ENCODE results near the gene PUS1.
"Not testable (repeated sequence)": the region's sequence is repeated elsewhere in the genome, so short reads cannot be mapped to it uniquely, and the experiment has no call there.

Gene PUS1

DNA sequence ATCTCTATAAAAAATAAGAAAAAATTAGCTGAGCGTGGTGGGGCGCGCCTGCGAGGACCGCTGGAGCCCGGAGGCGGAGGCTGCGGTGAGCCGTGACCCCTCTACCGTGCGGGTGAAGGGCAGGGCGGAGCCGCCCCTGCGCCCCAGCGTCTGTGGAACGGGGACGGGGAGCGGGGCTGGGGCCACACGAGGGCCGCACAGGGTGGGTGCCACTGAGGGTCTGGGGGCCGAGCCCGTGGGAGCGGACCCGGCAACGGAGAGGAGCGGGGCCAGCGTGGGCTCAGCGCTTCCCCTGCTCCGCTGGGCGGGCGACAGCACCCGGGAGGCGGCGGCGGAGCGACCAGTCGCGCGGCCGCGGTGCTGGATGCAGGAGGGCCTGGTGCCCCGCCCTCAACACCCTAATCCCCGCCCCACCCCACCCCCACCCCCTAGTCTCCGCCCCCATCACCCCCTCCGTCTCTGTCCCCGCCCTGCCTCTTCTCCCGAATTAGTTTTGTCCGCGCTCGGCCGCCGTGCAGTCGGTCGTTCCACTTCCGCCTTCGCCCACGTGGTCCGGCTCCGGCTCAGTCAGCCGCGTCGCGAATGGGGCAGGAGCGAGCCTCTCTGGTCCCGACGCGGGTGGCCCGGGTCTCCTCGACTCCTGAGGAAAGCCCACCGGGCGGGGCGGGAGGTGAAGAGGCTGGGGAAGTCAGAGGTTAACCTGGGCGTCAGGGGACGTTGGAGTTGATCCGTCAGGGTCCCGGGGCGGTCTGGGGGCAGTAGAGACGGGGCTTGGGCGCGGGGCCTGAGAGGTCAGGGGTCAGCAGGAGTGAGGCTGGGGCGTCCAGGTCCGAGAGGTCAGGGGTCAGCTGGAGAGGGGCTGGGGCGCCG lies at the start of gene PUS1:
Gene PUS1, plus strand, starts transcription at position 566 of the 870 bp plus-strand sequence. CDS start 447 bp downstream, outside the sequence.
- FAIRE-seq (no peak), DNase-seq (ENCODE audit: low spot score) (peak; percentile 82)

DNA sequence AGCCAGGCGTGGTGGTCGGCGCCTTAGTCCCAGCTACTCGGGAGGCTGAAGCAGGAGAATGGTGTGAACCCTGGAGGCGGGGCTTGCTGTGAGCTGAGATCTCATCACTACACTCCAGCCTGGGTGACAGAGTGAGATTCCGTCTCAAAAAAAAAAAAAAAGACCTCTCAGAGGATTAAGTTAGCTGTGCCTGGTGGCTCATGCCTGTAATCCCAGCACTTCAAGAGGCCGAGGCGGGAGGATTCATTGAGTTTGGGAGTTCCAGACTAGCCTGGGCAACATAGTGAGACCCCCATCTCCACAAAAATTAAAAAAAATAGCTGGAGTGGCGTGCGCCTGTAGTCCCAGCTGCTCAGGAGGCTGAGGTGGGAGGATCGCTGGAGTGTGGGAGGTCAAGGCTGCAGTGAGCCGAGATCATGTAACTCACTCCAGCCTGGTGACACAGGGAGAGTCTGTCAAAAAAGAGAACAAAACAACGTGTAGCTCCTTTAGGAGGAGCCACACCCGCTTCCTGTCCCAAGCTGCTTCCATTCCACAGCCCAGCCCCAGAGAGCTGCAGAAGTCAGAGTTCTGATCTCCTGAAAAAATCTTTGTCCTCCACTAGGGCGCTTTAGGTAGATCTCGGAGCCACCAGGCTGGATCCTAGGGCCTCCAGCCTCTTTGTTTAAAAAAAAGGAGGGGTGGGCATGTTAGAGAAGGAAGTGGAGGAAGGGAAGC lies 46.1 kb upstream of the PUS1 start:
- DNase-seq (ENCODE audit: low spot score) (no peak), FAIRE-seq (no peak)

DNA sequence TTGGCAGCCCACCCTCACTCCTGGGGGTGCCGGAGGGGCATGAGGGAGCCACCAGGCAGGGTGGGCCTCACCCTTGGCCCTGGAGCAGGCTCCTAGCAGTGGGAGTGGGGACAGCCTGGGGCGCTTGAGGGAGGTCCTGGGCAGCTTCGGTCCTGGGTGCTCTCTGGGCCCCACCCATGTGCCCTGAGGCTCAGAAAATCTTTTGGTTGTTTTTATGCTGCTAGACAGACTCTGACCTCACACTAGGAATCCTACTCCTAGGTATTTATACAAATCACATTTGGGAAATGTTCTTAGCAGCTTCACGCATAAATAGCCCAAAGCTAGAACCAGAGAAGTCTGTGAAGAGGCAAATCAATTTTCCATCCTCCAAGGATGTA lies 45.6 kb upstream of the PUS1 start:
- DNase-seq (ENCODE audit: low spot score) (no peak), FAIRE-seq (no peak)

DNA sequence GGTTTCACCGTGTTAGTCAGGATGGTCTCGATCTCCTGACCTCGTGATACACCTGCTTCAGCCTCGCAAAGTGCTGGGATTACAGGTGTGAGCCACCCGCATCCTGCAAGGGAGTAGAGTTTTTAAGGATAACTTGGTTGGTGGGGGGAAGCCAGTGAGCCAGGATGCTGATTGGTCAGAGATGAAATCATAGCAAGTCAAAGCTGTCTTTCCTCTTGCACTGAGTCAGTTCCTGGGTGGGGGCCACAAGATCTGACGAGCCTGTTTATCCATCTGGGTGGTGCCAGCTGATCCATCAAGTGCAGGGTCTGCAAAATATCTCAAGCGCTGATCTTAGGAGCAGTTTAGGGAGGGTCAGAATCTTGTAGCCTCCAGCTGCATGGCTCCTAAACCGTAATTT lies 44.0 kb upstream of the PUS1 start:
- FAIRE-seq; DNase-seq (ENCODE audit: low spot score): not testable (repeated sequence)

DNA sequence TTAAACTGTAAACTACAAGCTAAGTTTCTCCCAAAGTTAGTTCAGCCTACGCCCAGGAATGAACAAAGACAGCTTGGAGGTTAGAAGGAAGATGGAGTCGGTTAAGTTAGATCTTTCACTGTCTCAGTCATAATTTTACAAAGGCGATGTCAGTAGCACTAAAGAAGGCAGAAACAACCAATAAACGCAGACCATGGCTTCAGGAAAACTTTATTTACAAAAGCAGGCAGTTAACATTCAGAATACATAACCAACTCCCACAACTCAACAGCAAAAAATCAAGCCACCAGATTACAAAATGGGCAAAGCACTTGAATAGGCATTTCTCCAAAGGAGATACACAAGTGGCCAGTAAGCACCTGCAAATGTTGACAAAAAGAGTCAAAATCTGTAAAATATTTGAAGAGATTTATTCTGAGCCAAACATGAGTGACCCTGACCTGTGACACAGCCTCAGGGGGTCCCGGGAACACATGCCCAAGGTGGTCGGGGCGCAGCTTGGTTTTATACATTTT lies 43.5 kb upstream of the PUS1 start:
- FAIRE-seq: no peak
- no peak for DNase-seq (ENCODE audit: low spot score)

DNA sequence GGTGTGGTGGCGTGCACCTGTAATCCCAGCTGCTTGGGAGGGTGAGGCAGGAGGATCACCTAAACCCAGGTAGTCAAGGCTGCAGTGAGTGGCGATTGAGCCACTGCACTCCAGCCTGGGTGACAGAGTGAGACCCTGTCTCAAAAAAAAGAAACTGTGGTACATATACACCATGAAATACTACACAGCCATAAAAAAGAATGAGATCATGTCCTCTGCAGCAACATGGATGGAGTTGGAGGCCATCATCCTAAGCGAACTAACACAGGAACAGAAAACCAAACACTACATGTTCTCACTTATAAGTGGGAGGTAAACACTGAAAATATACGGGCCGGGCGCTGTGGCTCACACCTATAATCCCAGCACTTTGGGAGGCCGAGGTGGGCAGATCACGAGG lies 37.4 kb upstream of the PUS1 start:
- DNase-seq (ENCODE audit: low spot score); FAIRE-seq: not testable (repeated sequence)

DNA sequence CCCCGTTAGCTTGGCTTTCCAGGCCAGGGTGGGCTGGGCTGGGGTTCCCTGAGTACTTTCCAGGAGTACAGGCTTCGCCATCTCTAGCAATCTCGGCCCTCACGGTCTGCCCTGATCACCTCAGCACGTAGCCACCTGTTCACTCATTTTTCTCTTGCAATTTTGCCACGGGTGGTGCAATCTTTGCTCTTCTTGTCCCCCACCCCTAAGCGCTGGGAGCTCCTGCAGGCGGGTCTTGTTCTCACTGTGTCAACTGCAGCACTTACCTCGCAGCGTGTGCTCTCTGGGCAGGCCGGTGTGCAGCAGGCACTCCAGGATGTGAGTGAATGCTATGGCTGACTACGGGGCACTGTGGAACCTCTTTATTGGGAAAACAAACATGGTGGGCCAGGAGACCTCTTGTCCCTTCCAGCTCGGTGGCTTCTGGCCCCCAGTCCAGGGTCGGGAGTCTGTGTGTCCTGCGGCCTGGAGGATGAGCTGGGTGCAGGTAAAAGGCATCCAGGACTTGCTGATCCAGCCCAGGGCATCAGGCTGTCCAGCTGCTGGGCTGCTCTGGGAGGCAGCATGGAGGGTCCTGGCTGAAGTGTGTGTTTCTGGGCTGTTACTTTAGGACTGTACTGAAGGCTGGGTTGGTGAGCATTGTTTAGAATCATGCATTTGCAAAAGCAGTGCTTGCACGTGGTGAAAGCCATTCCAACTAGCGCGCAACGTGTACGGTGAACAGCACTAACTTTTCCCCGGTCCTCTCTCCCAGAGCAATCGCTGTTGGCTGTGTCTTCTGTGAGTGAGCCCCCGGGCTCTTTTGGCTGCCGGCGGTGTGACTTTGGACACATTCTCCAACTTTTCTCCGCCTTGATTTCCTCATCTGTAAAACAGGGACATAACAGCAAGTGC lies 36.1 kb upstream of the PUS1 start:
- no peak for FAIRE-seq

DNA sequence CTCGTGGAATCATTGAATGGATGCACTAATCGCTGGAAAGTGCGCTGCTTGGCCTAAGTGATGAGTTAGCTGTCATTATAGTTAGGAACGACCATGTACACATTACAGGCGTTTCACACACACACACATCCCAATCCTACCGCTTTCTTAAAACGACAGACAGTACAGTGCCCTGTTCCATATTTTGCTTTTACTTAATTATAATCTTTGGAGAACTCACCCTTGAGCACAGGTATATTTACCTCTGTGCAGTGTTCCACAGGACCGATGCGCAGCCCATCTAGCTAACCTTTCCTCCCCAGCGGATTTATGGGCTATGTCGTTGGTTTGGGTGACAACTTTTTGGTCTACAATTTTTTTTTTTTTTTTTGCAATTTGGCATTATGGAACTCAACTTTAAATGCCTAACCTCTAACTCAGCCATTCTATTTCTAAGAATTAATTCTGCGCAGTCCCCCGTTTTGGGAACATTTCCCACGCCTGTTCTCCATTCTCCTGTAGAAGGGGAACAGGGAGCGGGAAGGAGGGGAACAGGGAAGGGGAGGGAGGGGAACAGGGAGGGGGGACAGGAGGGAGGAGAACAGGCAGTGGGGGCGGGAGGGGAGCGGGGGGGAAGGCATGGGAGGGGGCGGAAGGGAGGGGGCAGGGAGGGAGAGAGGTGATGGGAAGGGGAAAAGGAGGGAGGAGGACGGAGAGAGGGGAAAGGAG lies 35.3 kb upstream of the PUS1 start:
- FAIRE-seq: no peak
- DNase-seq (ENCODE audit: low spot score): no peak

More for the DNA sequence above, 36.1 kb upstream of the PUS1 start:
- no peak for DNase-seq (ENCODE audit: low spot score)

DNA sequence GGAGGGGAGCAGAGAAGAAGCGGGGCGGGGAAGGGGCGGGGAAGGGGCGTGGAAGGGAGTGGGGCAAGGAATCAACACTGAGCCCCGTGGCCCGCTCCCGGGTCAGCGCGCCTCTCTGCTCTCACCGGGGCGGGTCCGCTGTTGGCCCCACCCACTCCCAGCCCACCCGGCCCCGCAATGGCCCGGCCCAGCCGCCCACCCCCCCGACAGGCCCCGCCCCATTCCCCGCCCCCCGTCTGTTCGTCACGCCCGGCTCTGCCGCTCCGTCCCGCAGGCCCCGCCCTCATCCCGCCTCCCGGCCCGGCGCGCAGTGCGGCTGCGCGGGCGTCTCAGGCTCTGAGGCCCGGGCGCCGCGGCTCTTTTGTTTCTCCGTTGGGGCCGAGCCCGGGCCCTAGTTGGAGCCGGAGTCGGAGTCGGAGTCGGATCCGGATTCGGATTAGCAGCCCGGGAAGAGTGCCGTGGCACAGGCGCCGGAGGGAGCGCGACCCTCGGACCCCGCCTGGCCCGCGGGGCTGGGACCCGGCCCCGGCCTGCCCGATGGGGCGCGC lies 34.7 kb upstream of the PUS1 start, which contains the start of gene ULK1:
Gene ULK1, plus strand, starts transcription at position 310 of the 548 bp plus-strand sequence. CDS start 380 bp downstream, outside the sequence.
- FAIRE-seq: no peak
- peak; percentile 61 for DNase-seq (ENCODE audit: low spot score)

DNA sequence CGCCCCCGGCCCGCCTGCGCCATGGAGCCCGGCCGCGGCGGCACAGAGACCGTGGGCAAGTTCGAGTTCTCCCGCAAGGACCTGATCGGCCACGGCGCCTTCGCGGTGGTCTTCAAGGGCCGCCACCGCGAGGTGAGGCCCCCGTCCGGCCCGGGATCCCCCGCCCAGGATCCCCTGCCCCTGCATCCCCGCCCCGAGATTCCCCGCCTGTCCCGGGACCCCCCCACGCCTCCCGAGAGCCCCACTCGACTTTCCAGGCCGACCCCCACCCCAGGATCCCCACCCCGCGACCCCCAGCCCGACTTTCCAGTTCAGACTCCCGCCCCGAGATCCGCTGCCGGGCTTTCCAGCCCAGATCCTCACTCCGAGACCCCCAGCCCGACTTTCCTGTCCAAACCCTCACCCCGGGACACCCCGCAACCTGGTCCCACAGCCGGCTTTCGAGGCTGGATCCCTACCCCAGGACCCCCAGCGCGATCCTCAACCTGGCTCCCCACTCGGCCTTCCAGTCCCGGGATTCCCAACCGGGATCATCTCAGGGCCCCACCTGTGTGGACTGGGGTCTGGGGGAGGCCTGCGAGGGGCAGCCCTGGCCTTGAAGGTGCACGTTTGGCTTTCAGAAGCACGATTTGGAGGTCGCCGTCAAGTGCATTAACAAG lies 34.0 kb upstream of the PUS1 start:
- DNase-seq (ENCODE audit: low spot score) (no peak), FAIRE-seq (no peak)

DNA sequence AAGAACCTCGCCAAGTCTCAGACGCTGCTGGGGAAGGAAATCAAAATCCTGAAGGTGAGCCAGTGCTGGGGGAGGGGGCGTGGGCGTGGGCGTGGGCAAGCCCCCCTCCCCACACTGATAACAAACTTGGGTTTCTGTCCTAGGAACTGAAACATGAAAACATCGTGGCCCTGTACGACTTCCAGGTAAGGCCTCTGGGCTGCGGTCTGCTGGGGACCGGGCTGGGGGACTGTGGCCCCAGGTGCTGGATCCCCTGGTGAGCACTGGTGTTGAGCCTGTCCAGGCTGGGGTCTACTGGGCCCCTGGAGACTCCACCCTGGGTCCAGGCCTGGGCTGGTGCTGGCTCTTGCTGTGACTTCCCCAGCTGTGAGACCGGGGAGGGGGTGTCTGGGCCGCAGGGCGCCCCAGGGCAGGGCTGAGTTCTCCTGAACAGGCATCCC lies 33.4 kb upstream of the PUS1 start:
- FAIRE-seq: no peak

DNA sequence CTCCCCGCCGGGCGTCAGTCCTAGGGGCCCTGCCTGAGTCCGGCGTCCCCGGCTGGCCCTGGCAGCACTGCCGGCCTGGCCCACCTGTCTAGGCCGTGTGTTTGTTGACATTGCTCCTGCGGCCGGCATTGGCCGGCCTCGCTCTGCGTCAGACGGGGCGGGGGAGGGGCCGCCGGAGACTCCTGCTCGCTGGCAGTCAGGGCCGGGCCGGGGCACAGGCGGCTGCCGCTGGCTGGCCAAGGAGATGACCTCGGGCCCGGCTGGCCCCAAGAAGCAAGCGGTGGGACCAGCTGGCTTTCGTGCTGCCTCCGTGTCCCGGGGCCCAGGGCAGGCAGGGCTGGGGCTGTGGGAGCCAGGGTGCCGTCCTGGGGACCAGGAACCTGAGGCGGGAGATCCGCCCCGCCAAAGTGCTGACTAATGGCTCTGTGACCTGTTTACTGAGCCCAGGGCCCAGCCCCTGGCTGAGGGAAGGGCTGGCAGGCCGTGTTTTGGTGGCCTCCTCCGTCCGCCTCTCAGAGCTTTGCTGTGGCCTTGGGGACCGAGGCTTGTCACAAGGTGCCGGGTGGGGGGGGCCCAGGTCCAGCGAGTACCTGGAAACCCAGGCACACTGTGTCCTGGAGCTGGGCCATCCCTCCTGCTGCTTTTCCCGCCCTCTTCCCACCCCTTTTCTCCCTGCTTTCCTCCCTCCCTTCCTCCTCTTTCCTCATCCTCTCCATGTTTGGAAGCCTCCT lies 32.8 kb upstream of the PUS1 start:
- FAIRE-seq: no peak
- peak; percentile 63 for DNase-seq (ENCODE audit: low spot score)

More for the DNA sequence above, 33.4 kb upstream of the PUS1 start:
- DNase-seq (ENCODE audit: low spot score): no peak

DNA sequence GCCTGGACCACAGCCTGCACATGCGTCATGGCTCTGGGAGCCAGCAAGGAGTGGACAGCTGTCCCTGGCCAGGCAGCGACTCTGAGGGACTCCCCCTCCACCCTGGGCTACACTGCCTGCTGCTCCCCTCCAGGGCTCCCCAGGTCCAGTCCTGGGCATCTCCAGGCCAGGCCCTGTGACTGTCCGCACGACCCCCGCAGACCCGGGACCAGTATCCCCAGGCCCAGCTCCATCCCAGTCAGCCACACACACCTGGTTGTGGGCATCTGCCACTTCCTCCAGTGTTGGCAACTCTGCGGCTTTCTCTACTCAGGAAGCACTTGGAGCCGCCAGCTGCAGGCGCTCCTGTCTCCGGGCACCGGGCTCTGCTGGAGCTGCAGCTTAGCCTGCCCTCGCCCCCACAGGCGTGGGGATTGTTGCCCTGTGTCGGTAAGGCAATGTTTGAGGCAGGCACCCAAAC lies 32.2 kb upstream of the PUS1 start:
- FAIRE-seq: no peak
- no peak for DNase-seq (ENCODE audit: low spot score)

DNA sequence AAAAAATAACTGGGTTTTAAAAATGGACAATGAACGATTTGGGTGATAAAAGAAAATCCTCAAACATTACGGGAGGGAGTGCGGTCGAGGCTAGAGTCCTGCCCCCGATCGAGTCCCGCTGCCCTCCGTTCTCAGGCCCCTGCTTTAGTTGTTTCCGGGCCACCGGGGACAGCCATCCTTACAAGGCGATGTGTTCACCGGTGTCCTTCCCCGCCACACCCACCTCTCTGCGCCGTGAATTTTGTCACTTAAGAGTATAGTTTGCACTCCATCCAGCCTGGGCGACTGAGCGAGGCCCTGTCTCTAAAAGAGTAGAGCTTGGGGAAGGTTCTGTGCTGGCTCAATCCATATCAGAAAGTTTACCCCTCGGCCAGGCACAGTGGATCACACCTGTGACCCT lies 31.8 kb upstream of the PUS1 start:
- FAIRE-seq (no peak), DNase-seq (ENCODE audit: low spot score) (no peak)

DNA sequence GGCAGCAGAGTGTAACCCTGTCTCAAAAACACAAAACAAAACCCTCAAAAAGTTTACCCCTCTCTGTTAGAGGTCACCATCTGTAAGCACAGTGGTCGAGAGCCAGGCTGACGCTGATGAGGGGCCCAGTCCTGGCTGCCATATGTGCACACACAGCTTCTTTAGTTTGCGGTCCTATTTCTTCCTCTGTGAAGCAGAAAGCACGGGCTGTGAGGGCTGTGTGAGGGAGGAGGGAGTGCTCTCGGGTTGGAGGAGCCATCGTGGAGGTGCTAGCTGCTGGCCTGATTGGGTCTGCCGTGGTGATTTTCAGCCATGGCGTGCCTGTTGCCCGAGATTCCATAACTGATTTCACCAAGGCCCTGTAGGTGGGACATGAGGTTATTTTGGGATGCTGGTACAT lies 31.2 kb upstream of the PUS1 start:
- DNase-seq (ENCODE audit: low spot score) (no peak), FAIRE-seq (no peak)

DNA sequence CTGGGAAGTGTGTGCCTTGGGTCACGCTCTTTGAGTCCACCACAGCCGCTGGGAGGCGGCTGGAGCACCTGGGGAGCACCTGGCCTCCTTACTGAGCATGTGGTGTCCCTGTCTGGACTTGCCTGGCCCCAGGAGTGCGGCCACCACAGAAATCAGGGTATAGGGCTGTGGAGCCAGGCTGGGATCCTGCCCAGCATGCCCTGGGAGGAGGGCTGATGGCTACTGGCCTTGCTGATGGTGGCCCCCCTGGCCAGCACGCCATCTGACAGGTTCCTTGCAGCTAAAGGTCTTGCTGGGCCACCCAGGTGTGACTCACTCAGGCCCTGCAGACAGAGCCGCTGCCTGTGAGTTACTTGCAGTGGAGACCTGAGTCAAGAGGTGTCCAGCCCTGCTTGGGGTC lies 28.7 kb upstream of the PUS1 start:
- DNase-seq (ENCODE audit: low spot score) (peak; percentile 9), FAIRE-seq (no peak)

DNA sequence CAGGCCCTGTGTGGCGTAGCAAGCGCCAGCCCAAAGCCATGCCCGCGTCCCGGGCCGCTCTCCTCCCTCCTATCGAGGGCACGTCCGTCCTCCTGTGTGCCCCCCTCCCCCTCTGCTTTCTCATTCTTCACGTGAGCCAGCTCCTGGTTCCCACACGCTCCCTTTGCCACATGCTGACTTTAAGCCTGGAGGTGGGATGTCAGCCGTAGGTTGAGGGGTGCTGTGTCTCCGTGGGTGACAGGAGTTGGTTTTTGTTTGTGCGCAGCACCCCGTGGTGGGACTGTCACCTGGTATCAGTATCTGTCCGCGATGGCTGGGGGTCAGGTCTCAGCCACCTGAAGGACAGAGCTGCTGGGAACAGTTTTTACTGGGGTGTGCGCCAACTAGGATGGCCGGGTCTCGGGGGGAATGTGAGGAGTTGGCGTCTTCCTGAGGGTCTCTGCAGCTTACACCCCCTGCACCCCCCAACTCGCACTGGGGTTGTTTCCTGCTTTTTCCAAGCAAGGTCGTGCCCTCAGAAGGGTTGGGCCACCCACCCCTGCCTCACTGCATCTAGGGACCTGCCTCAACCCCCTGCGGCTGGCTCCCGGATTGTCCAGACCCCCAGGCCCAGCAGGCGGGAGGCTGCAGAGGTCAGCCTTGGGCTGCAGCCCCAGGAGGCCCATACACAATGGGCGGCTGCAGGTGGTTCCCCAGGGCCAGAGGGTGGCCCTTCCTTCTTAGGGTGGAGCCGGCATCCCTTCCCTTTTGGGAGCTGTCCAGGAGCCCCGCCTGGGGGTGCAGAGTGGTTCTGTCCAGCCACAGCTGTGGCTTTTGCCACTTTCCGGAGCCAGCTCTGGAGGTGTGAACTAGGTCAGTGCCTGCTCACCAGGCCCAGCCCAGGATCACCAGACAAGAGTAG lies 27.4 kb upstream of the PUS1 start:
- FAIRE-seq (no peak), DNase-seq (ENCODE audit: low spot score) (no peak)

Data from RCC 7860 (cell line).